Duodenal mucosa (tissue), 2 donors: ENCODE results near the gene LTBR.

Source experiments
- H3K27ac ChIP-seq: one replicate; pipeline ENCODE4 v1.7.0; 2013; ENCODE audit warnings: low read depth, low read length
- H3K27me3 ChIP-seq, 2 donors: one replicate each; pipeline ENCODE4 v1.7.0; 2013; ENCODE audit warnings: low read length in 2 of 2, control low read depth in 1 of 2; ENCODE audit not compliant: insufficient read depth in 2 of 2, control insufficient read depth in 1 of 2
- H3K36me3 ChIP-seq, 2 donors: one replicate each; pipeline ENCODE4 v1.7.0; 2013; ENCODE audit warnings: low read length in 2 of 2, control low read depth in 1 of 2; ENCODE audit not compliant: insufficient read depth in 2 of 2, control insufficient read depth in 1 of 2
- H3K4me1 ChIP-seq, 2 donors: one replicate each; pipeline ENCODE4 v1.7.0; 2013; ENCODE audit warnings: low read length in 2 of 2, control low read depth in 1 of 2; ENCODE audit not compliant: insufficient read depth in 2 of 2, control insufficient read depth in 1 of 2
- H3K4me3 ChIP-seq, 2 donors: one replicate each; pipeline ENCODE4 v1.7.0; 2013; ENCODE audit warnings: low read length in 2 of 2, low read depth in 1 of 2
- H3K9ac ChIP-seq, 2 donors: one replicate each; pipeline ENCODE4 v1.7.0; 2013; ENCODE audit warnings: low read length in 2 of 2, low read depth in 1 of 2
- H3K9me3 ChIP-seq, 2 donors: one replicate each; pipeline ENCODE4 v1.7.0; 2013; ENCODE audit warnings: low read length in 2 of 2, control low read depth in 1 of 2; ENCODE audit not compliant: control insufficient read depth in 1 of 2

LTBR gene

DNA sequence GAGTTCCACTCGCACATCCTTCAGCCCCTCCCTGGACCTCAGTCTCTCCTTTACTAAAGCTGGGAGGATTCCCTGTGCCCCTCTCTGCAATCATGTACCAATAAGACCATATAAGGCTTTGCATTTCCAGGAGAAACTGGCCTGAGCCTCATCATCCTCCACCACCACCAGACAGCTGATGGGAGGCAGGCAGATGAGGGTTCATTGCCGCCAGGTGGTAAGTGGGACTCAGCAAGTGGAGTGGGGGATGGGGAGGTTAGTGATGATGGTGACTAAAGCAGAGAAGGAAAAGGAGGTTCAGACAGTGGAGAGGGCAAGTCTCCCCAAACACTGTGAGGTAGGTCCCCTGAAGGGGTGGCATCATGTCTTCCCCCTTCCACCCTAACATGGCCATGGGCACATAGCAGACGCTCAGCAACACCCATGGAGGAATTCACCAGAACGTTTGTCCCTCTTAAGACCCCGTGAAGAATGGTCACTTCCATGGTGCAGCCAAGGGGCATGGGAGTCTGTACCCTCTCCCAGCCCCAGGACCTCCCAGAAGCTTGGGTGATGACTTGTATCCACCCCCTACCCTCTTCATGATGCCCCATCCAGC, 37.6 kb upstream of the LTBR start:
- Histone ChIP-seq H3K27ac (peak overlapping the region; percentile 67), H3K4me3 (peak overlapping the region; percentile 18 to 32), H3K4me1 (peaks cover 53% of the 10 kb centered on the region in 2 donors)

DNA sequence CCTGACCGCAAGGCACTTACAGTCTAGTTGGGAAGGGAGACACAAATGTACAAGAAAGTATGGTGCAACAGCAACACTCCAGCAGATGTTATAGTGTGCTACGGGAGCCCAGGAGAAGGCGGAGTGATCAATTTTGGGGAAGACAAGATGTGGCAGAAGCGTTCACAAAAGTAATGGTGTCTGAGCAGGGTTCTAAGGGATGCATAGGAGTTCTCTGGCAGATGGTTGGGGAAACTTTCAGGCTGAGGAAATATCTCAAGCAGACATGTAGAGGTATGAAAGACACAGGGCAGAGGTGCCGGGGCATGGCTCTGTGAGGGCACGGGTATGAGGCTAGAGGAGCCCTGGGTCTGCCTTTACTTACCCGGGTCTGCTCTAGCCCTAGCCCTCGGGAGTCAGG, 37.0 kb upstream of the LTBR start:
- Histone ChIP-seq H3K36me3 (no peaks in the 10 kb centered on the region), H3K27ac (peak overlapping the region; percentile 59), H3K4me1 (peaks cover 53% of the 10 kb centered on the region in 2 donors), H3K9ac (peak overlapping the region; percentile 52 to 60), H3K27me3 (no peaks in the 10 kb centered on the region), H3K9me3 (no peaks in the 10 kb centered on the region), H3K4me3 (no peak overlapping the region)

More for the DNA sequence above, 37.6 kb upstream of the LTBR start:
- no peaks in the 10 kb centered on the region for H3K9me3 ChIP-seq
- H3K9ac ChIP-seq, result peak overlapping the region; percentile 65 to 69
- no peaks in the 10 kb centered on the region for H3K27me3 ChIP-seq
- H3K36me3 ChIP-seq, result no peaks in the 10 kb centered on the region

DNA sequence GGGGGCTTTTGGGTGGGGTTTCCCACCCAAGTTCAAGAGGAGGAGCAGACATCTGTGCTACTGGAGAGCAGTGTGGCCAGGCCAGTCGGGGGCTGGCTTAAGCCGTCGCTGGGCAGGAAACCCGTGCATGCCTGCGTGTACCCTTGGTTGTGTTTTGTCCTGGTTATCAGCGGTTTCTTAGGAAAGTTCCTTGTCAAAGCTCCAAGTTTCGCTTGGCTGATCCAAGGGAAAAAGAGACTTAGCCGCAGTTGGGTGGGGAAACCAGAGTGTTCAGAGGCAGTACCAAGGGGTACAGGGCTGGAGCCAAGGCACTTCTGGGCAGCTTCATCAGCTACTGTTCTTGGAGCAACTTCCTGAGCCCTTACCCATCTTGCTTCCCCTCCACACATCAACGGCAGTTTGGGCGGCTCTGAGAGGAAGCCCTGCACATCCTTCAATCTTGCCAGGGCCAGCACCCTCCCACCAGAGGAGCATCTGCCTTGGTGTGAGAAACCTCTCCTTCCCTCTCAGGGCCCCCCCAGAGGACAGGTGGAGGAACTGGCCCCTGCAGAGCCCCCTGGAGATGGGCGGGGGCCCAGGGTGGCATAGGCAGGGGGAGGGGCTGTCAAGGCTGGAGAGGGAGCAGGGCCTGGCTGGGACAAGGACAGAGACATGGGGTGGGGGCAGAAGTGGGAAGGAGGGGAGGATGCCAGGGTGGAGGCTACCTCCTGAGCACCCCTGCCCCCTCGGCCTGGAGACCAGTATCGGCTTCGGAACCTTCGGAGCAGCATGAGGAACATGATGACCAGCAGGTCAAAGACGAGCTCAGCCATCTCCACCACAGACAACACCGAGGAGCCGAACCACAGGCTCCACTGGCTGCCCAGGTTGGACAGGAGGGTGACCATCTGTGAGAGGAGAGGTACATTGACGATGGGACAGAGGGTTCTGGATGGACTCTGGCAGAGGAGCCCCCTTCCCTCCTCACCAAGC, 36.3 kb upstream of the LTBR start:
- Histone ChIP-seq H3K4me1 (peaks cover 46 to 51% of the 10 kb centered on the region in 2 donors), H3K27me3 (no peaks in the 10 kb centered on the region), H3K27ac (peak overlapping the region; percentile 59), H3K4me3 (peak overlapping the region in 1 of 2 donors; percentile 36), H3K36me3 (no peaks in the 10 kb centered on the region), H3K9ac (peak overlapping the region; percentile 52 to 60), H3K9me3 (no peaks in the 10 kb centered on the region)

DNA sequence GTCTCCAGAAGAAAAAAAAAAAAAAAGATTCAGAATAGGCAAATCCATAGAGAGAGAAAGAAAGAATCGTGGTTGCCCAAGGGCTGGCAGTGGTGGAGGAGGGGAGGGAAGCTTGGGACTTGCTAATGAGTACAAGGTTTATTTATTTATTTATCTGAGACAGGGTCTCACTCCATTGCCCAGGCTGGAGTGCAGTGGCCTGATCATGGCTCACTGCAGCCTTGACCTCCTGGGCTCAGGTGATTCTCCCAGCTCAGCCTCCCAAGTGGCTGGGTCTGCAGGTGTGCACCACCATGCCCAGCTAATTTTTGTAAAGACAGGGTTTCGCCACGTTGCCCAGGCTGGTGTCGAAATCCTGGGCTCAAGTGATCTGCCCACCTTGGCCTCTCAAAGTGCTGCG, 32.3 kb upstream of the LTBR start:
- Histone ChIP-seq H3K9me3 (no peaks in the 10 kb centered on the region), H3K27ac (no peak overlapping the region), H3K9ac (no peak overlapping the region), H3K27me3 (no peaks in the 10 kb centered on the region), H3K4me1 (peaks cover 38 to 47% of the 10 kb centered on the region in 2 donors), H3K4me3 (no peak overlapping the region), H3K36me3 (no peaks in the 10 kb centered on the region)

DNA sequence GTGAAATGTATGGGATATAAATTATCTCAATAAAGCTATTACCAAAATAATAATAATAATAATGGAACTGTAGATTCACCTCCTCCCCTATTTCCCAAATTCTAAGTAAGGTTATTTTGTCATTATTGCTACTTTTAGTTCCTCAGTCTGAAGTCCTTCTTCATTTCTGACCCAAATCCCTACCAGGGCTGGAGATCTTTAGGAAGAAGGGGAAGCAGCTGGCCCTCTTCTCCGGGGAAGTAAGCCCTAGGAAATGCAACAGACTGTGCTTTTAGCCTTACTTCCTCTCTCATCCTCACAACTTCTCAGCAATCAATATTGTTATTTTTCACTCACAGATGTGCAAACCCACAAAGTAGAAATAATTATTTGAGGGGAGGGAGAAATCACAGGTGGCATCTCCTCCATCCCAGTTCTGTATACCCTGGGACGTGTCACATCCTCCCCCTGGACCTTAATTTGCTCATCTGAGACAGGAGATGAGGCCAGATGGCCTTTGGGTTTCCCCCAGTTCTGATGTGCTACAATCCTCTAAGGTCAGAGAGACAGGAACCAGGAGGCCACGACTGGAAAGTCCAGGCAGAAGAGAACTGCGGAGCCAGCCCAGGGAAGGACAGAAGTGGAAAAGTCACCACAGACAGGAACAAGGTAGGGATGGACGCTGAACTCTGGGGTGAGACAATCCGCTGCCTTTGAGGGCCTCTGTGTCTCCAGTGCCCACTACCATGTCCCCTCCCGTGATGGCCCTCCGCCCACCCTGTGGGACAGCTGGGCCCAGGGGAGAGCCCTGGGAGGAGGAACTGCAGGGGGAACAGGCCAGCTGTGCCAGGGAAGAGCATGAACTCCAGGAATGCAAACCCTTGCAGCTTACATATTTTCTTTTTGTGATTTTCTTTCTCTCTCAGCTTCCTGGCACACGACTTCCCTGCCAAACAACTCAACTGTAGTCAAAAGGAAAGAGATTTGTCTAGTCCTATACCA, 31.5 kb upstream of the LTBR start:
- Histone ChIP-seq H3K27ac (no peak overlapping the region), H3K27me3 (no peaks in the 10 kb centered on the region), H3K9me3 (no peaks in the 10 kb centered on the region), H3K36me3 (no peaks in the 10 kb centered on the region), H3K4me1 (peaks cover 29 to 38% of the 10 kb centered on the region in 2 donors), H3K4me3 (no peak overlapping the region), H3K9ac (no peak overlapping the region)

DNA sequence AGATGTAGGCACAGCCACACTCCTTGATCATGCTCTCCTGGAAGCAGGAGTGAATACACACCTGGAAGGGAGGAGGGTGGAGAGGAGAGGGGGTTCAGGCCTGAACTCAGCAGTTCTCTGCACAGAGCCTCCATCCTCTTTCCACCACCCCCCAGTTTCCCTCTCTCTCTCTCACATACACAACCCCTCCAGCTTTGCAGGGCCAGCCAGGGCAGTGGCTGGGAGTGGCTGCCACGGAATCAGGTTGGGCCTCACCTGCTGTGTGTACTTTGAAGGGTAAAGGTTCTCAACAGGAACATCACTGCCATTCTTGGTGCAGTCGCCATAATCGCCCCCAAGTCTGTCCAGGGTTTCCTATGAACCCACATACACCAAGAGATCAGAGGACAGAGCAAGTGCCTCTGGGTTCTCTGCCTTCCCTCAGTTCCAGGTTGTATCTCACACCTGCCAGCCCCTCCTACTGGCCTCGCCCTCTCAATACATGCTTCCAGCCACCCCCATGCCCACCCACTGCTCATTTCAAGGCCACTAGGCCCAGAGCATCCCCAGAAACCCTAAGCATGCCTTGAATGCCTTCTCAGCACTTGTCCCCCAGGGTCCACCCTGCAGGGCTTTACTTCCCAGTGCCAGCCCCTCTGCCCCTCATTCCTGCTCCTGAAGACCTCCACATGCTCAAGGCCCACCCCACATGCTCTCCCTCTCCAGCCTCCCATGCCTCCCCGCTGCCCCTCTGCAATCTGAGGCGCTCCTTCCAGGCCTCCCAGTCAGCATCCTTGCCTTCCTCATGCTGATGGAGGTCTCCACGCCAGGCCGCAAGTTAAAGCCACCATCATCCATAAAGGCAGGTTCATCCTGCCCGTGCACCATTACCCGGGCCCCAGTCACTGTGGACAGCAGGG, 29.2 kb upstream of the LTBR start:
- no peak overlapping the region for H3K4me3 ChIP-seq
- no peaks in the 10 kb centered on the region for H3K9me3 ChIP-seq
- no peak overlapping the region for H3K27ac ChIP-seq
- H3K36me3 ChIP-seq, result no peaks in the 10 kb centered on the region
- H3K4me1 ChIP-seq, result peaks cover 31 to 34% of the 10 kb centered on the region in 2 donors
- no peaks in the 10 kb centered on the region for H3K27me3 ChIP-seq
- peak overlapping the region in 1 of 2 donors; percentile 10 for H3K9ac ChIP-seq

DNA sequence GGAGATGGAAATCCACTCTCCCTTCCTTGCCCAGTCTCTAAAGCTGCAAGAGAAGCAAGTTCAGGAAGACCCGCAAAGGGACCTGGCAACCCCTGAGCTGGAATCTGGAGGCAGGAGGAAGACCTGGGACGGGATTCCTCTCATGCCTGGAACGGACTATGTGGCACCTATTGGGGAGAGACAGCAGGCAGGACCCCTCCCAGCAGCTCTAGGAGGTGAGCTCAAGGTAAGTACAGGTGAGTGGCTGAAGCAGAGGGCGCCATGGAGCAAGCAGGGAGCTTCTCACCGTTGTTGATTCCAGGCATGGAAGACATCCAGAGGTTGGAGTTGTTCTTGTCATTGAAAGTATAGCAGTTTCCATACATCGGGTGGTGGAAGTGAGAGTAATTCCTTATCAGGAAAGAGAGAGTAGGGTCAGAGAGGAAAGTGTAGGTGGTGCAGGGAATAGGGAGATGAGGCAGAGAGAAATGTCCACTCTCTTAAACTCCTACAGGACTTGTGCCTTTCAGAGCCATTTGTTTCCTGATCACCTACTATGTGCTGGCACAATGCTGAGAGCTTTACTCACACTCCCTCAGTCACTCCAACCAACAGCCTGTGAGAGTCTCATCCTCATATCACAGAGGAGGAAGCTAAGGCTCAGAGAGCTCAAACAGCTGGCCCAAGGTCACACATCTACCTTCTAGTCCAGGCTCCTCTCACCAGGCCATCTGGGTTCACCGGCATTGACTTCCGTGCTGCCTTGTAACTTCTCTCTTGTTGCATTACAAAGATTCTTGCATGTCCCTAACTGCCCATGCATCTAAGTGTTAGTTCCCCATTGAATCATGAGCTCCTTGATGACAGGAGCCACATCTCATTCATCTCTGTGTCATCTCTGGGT, 28.2 kb upstream of the LTBR start:
- H3K27me3 ChIP-seq, result no peaks in the 10 kb centered on the region
- no peaks in the 10 kb centered on the region for H3K9me3 ChIP-seq
- no peak overlapping the region for H3K27ac ChIP-seq
- peaks cover 37 to 40% of the 10 kb centered on the region in 2 donors for H3K4me1 ChIP-seq
- no peak overlapping the region for H3K4me3 ChIP-seq
- H3K9ac ChIP-seq, result no peak overlapping the region
- no peaks in the 10 kb centered on the region for H3K36me3 ChIP-seq

DNA sequence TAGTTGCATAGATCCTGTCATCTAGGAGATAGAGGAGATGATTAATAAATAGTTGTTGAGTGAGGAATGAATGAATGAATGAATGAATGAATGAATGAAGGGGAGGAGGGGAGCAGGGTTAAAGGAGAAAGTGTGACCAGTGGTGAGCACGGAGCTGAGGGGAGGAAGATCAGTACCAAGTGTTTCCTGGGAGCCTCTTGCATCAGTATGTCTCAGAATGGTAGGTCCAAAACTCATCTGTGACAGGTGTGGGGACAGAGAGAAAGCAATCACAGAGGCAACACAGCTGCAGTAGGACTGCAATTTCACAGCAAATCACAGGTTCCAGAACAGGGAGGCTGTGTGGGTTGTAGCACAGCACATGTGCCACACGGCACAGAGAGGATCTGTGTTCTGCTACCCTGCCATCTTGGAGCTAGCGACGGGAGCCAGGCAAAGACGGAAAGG, 27.6 kb upstream of the LTBR start:
- Histone ChIP-seq H3K27me3 (no peaks in the 10 kb centered on the region), H3K4me1 (peaks cover 44 to 46% of the 10 kb centered on the region in 2 donors), H3K9ac (no peak overlapping the region), H3K27ac (no peak overlapping the region), H3K4me3 (no peak overlapping the region), H3K36me3 (no peaks in the 10 kb centered on the region), H3K9me3 (no peaks in the 10 kb centered on the region)
